DOHH2 (cell line): ENCODE results near the gene SART3.

Experiments used
- H3F3A ChIP-seq: fragments of 200-600 bp; sonication (generic), shearing (Covaris generic); 2 replicates; pipeline ENCODE4 v1.6.0; 2016; ENCODE audit warnings: antibody characterized with exemption, mild to moderate bottlenecking; ENCODE audit not compliant: control insufficient read depth, insufficient read depth
- H3K27ac ChIP-seq: fragments of 200-600 bp; sonication (generic); 2 replicates; pipeline ENCODE4 v1.5.1; 2014; ENCODE audit warnings: low read depth, mild to moderate bottlenecking, low read length, moderate library complexity
- H3K27me3 ChIP-seq: fragments of 200-600 bp; sonication (generic); 2 replicates; pipeline ENCODE4 v1.6.1; 2014; ENCODE audit warnings: mild to moderate bottlenecking, low read length, mixed read lengths; ENCODE audit not compliant: control insufficient read depth
- H3K36me3 ChIP-seq: fragments of 200-600 bp; sonication (generic); 2 replicates; pipeline ENCODE4 v1.6.1; 2014; ENCODE audit warnings: mild to moderate bottlenecking, low read length, moderate library complexity, mixed read lengths; ENCODE audit not compliant: control insufficient read depth
- H3K4me1 ChIP-seq: fragments of 200-600 bp; sonication (generic); 2 replicates; pipeline ENCODE4 v1.6.1; 2014; ENCODE audit warnings: mild to moderate bottlenecking, low read length, mixed read lengths; ENCODE audit not compliant: control insufficient read depth
- H3K4me2 ChIP-seq: fragments of 200-600 bp; sonication (generic); 2 replicates; pipeline ENCODE4 v1.6.0; 2014; ENCODE audit warnings: mild to moderate bottlenecking, low read length, moderate library complexity
- H3K4me3 ChIP-seq: fragments of 200-600 bp; sonication (generic); 2 replicates; pipeline ENCODE4 v1.5.1; 2014; ENCODE audit warnings: mild to moderate bottlenecking, low read length, mixed read lengths
- H3K79me2 ChIP-seq: fragments of 200-600 bp; sonication (generic); 2 replicates; pipeline ENCODE4 v1.6.1; 2014; ENCODE audit warnings: mild to moderate bottlenecking, low read length, mixed read lengths; ENCODE audit not compliant: control insufficient read depth
- H3K9me2 ChIP-seq: fragments of 200-600 bp; sonication (generic); replicated peaks from 2 replicates; pipeline ENCODE4 v1.6.1; 2014; ENCODE audit warnings: mild to moderate bottlenecking, low read length, mixed read lengths; ENCODE audit not compliant: control insufficient read depth
- H3K9me3 ChIP-seq: fragments of 200-600 bp; sonication (generic); 2 replicates; pipeline ENCODE4 v1.6.1; 2014; ENCODE audit warnings: antibody characterized with exemption, low read length, mixed read lengths; ENCODE audit not compliant: control insufficient read depth, insufficient read depth
- H4K20me1 ChIP-seq: fragments of 200-600 bp; sonication (generic); 2 replicates; pipeline ENCODE4 v1.6.0; 2014; ENCODE audit warnings: low read depth, mild to moderate bottlenecking, antibody characterized with exemption, low read length, moderate library complexity; ENCODE audit not compliant: control insufficient read depth, insufficient read depth
- CTCF ChIP-seq: fragments of 200-600 bp; sonication (generic); IDR thresholded peaks from one replicate; pipeline ENCODE4 v1.5.1; 2014; ENCODE audit warnings: antibody characterized with exemption, mild to moderate bottlenecking, low read depth, low read length; ENCODE audit not compliant: poor library complexity, severe bottlenecking
- EZH2phosphoT487 ChIP-seq: fragments of 200-600 bp; sonication (generic); IDR thresholded peaks from 2 replicates; pipeline ENCODE4 v1.6.1; 2017; ENCODE audit warnings: borderline replicate concordance, mild to moderate bottlenecking, antibody characterized with exemption, low read length, moderate library complexity, mixed read lengths

Gene SART3

GRCh38 chr12:108502922-108503321 is 58.1 kb downstream of the SART3 start:
- Histone ChIP-seq H3K9me2 (no peaks in the 10 kb centered on the region), H3K9me3 (peaks cover 19% of the 10 kb centered on the region), H3K27ac (no peak overlapping the region), H3F3A (no peaks in the 10 kb centered on the region), H3K4me2 (no peak overlapping the region), H4K20me1 (no peaks in the 10 kb centered on the region), H3K4me3 (no peak overlapping the region), H3K4me1 (peaks cover 5% of the 10 kb centered on the region), H3K79me2 (no peaks in the 10 kb centered on the region), H3K27me3 (no peaks in the 10 kb centered on the region), H3K36me3 (no peaks in the 10 kb centered on the region)
- TF ChIP-seq EZH2phosphoT487: no peak
- TF ChIP-seq CTCF: no peak

- Histone ChIP-seq H3K27ac (no peak overlapping the region), H3K4me3 (no peak overlapping the region), H3K9me3 (peaks cover 11% of the 10 kb centered on the region), H3K4me1 (no peaks in the 10 kb centered on the region), H3K4me2 (no peak overlapping the region), H3K9me2 (no peaks in the 10 kb centered on the region), H4K20me1 (no peaks in the 10 kb centered on the region), H3K36me3 (no peaks in the 10 kb centered on the region), H3K79me2 (no peaks in the 10 kb centered on the region), H3F3A (no peaks in the 10 kb centered on the region), H3K27me3 (no peaks in the 10 kb centered on the region)
- no peak for TF ChIP-seq CTCF
- no peak for TF ChIP-seq EZH2phosphoT487
These were observed 62.8 kb downstream of the SART3 start for GRCh38 chr12:108498136-108498535.

GRCh38 chr12:108495823-108496579 is 65.0 kb downstream of the SART3 start:
- no peak overlapping the region for H3K4me3 ChIP-seq
- H3K27ac ChIP-seq: no peak overlapping the region
- no peaks in the 10 kb centered on the region for H3K4me1 ChIP-seq
- TF ChIP-seq EZH2phosphoT487 (no peak), CTCF (no peak)
- H3K9me2 ChIP-seq: no peaks in the 10 kb centered on the region
- no peaks in the 10 kb centered on the region for H4K20me1 ChIP-seq
- H3K79me2 ChIP-seq: no peaks in the 10 kb centered on the region
- no peaks in the 10 kb centered on the region for H3K36me3 ChIP-seq
- no peak overlapping the region for H3K4me2 ChIP-seq
- H3K27me3 ChIP-seq: peaks cover 9% of the 10 kb centered on the region
- no peaks in the 10 kb centered on the region for H3K9me3 ChIP-seq
- H3F3A ChIP-seq: no peaks in the 10 kb centered on the region
